Stimulated activated naive CD8-positive, alpha-beta T cell treated with anti-CD3 and anti-CD28 coated beads, Interleukin-15, Interleukin-2, amounts not matched to agents 100 U/mL and 50 U/mL, for 24 hours (primary cell): Measurements from ENCODE around the gene COL8A1.
"Not testable (repeated sequence)": the region's sequence is repeated elsewhere in the genome, so short reads cannot be mapped to it uniquely, and the experiment has no call there.

Experiments used
- ATAC-seq: fragments of 150-1000 bp; cut with Tn5 transposase; one replicate; pipeline ENCODE4 v1.10.0; 2021
- DNase-seq: peaks from one replicate; pipeline ENCODE4 v3.0.0; 2021

The COL8A1 gene

GRCh38 chr3:99638167-99638948, at the start of gene COL8A1:
Gene COL8A1, plus strand, starts transcription at chr3:99638594. Its CDS starts 152,089 bp downstream, at chr3:99790683.
- ATAC-seq (no peak), DNase-seq (no peak)

DNA sequence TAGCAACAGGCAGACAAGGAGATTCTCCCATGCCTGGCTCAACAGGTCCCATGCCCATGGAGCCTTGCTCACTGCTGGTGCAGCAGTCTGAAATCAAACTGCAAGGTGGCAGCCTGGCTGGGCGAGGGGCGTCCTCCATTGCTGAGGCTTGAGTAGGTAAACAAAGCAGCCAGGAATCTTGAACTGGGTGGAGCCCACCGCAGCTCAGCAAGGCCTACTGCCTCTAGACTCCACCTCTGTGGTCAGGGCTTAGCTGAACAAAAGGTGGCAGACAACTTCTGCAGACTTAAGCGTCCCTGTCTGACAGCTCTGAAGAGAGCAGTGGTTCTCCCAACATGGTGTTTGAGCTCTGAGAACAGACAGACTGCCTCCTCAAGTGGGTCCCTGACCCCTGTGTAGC, 49.2 kb upstream of the COL8A1 start:
- not testable (repeated sequence) for DNase-seq

GRCh38 chr3:99599894-99600293, 38.5 kb upstream of the COL8A1 start:
- no peak for ATAC-seq
- no peak for DNase-seq

More for the DNA sequence above, 49.2 kb upstream of the COL8A1 start:
- ATAC-seq, result not testable (repeated sequence)

- no peak for DNase-seq
- no peak for ATAC-seq
Measured at GRCh38 chr3:99601515-99601914, 36.9 kb upstream of the COL8A1 start.

DNA sequence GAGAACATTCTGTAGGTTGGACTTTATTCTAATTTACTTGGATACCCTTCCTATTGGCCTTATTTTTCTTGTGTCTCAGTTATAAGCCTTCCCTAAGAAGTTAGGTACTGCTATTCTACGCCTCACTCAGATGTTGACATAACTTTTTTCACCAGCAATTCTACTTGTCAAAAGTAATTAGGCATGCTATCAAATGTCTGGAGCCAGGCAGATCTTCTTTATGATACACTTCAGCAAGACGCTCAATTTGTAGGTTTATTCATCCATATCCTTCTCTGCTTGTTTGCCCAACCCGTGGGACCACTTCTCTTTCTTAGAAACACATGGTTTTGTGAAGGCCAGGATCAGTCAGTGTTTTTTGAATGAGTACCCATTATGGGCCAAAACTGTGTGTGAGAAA, 36.2 kb upstream of the COL8A1 start:
- DNase-seq, result no peak
- no peak for ATAC-seq

DNA sequence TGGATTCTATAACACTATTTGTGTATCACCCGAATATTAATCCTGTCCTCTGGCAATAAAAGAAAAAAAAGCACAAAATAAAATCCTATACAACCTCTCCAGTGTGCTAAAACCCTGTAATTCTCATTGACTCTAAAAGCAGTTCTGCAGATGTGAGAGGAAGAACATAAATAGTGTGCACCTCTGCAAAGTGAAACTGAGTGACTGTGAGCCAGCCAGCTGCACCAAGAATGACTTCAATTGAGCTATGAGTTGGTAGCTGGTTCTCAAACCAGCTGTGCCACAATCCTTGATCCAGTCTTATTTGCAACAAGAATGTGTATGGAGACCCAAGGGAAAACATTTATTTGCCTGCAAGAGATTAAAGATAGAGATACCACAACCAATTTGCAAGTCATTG, 31.2 kb upstream of the COL8A1 start:
- ATAC-seq (no peak), DNase-seq (no peak)

- no peak for DNase-seq
- ATAC-seq, result no peak
Measured at GRCh38 chr3:99614768-99615167, 23.6 kb upstream of the COL8A1 start.

DNA sequence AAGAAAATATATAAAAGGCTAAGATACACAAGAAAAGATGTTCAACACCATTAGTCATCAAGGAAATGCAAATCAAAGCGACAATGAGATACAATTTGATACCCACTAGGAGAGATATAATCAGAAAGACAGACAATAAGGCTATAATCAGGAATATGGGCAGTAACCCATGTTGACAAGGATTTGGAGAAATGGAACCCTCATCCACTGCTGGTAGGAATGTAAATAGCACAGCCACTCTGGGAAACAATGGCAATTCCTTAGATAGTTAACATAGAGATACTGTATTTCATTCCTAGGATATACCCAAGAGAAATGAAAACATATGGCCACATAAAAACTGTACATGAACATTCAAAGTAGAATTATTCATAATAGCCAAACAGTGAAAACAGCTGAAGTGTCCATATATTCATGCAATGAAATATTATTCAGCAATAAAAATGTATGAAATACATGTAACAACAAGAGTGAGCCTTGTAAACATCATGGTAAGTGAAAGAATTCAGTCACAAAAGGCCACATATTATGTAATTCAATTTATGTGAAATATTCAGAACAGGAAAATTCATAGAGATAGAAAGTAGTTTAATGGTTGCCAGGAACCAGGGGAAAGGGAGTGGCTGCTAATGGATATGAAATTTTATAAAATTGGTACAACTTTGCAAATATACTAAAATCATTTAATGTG, 18.2 kb upstream of the COL8A1 start:
- DNase-seq, result no peak

DNA sequence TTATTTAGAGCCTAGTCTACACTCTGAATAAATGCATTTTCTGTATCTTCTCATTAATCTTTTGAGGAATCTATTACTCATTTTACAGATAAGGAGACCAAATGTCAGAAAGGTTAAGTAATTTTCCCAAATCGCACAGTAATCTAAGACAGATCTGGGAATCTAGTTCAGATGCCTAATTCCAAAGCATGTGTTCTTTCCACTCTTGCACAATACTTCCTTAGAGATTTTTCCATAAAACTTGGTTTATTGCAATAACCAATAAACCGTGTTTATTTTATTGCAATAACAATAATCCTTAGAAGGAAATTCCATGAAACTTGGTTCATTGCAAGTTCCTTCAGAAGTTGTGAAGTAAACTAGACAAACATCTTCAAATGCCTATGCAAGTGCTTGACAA, 17.4 kb upstream of the COL8A1 start:
- DNase-seq (no peak), ATAC-seq (no peak)

More for the DNA sequence above, 18.2 kb upstream of the COL8A1 start:
- ATAC-seq, result no peak

- ATAC-seq, result no peak
- DNase-seq, result no peak
Measured at GRCh38 chr3:99624496-99625236, 13.7 kb upstream of the COL8A1 start.

DNA sequence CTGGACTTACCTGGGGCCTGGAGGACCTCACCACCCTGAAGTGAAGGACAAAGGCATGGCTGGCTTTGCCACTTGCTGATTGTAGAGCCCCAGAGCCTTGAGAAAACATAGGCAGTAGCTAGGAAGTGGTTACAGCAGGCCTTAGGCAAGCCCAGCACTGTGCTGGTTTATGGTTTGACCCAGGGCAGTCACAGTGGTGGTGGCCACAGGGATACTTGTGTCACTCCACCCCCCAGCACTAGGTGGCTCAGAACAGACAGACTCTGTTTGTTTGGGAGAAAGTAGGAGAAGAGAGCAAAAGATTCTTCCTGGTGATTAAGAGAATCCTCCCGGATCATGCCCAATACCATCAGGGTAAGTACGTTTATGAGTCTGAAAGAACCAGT, 13.2 kb upstream of the COL8A1 start:
- no peak for ATAC-seq

GRCh38 chr3:99625643-99626416, 12.6 kb upstream of the COL8A1 start:
- ATAC-seq (no peak), DNase-seq (no peak)

More for the DNA sequence above, 13.2 kb upstream of the COL8A1 start:
- no peak for DNase-seq

- ATAC-seq (no peak), DNase-seq (no peak)
Measured at GRCh38 chr3:99626417-99626788, 12.0 kb upstream of the COL8A1 start.

DNA sequence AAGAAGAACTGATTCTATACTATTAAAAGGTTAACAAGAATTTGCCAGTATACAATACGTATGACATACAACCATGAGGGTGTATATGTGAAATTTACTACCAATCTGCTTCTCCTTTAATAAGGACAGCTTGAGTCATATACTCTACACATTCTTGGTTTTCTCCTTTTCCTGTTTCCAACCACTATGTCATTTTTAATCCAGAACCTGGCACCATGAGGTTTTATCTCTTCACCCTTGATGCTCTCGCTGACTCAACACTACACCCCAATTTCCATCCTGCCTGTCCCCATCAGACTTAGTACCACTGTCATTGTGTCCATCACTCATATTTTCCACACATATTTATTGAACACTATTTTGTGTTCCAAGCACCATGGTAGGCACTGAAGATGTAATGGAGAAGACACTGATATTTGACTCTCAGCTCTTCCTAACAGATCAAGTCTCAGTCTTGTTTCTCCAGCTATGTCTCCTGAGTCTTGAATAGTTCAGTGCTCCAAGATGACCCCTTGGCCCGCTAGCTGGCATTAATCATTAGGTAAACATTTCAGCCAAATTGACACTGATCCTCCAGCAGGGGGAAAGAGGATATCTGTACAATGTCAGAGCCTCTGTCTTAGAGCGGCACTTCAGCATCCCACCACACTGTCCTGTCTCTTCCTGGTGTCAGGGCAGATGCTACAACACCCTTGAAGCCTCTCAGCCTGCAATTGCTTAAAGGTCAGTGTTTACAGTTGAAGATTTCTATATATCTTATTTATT, 11.2 kb upstream of the COL8A1 start:
- ATAC-seq (peak; percentile 81), DNase-seq (no peak)

DNA sequence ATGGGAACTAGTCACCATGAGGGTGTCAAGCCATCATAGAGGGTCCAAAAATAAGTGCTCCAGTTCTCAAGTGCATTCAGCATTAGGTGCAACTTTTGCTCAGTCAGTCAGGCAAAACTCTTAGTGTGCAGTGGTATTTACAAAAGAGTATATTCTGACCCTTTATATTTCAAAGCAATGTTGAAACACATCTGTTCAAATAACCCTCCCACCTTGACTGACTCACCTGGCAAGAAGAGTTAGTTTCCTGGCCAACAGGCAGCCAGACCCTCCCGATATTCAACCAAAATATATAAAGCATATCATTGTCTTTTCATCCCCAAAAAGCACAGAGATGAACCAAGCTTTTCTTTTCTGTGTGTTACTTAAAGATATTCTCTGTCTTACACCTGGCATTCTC, 7.6 kb upstream of the COL8A1 start:
- no peak for DNase-seq
- ATAC-seq, result no peak

GRCh38 chr3:99633887-99634558, 4.4 kb upstream of the COL8A1 start:
- no peak for ATAC-seq
- DNase-seq, result no peak

- ATAC-seq, result no peak
- DNase-seq, result no peak
Measured at GRCh38 chr3:99634881-99635280, 3.5 kb upstream of the COL8A1 start.

DNA sequence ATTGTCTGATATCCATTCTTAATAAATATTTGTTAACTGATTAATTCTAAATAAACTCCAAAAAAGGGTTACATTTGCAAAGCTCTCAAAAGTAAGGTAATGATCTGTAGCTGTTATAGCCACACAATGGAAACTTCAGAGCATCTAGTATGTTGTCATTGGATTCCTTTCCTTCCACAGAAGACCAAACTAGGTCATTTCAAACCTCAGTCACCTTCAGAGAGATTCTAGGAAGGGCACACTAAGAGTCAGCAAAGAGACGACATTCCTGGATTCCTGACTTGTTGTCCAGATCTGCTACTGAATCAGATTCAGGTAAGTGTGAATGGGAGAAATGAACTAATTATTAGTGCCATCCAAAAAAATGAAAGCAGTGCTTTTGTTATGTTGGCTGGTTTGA, 3.0 kb upstream of the COL8A1 start:
- ATAC-seq, result no peak

DNA sequence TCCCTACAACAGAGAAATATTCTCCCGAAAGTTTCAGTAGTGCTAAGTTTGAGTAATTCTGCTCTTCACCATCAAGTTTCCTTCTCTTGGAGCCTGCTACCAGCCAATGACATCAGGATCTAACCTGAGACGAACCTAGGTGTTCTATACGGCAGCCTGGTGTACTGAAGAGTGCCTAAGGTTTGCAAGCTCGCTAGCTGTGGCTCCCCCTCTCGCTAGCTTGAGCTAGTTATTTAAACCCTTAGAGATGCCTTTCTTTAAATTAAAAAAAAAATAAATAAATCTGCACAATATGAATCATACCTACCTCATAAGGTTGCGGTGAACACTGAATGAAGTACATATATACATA, 1.4 kb upstream of the COL8A1 start:
- ATAC-seq (peak; percentile 28), DNase-seq (no peak)

More for the DNA sequence above, 3.0 kb upstream of the COL8A1 start:
- DNase-seq, result no peak

- ATAC-seq (peak; percentile 36), DNase-seq (no peak)
Measured at GRCh38 chr3:99637368-99638111, 854 bp upstream of the COL8A1 start.
